Right cardiac atrium (tissue), 5 donors: ENCODE results near the gene IMMP2L. TPM values are rescaled to one million over a fixed set of nuclear protein-coding genes. Genes with fewer than 3 reads are reported as not detected.

Source experiments
- ATAC-seq, 2 donors: fragments of 200-7000 bp; cut with Tn5 transposase; one replicate each; pipeline versions ENCODE4 v1.8.0 to v1.9.1; 2020; ENCODE audit warnings: moderate library complexity in 2 of 2, mild to moderate bottlenecking in 1 of 2
- DNase-seq, 3 donors: peaks; one replicate each; pipeline ENCODE4 v3.0.0-alpha.2; 2020
- H3K27ac ChIP-seq: one replicate; pipeline ENCODE4 v1.5.1; 2013; ENCODE audit warnings: mild to moderate bottlenecking, low read length, control low read depth, moderate library complexity
- H3K27me3 ChIP-seq: one replicate; pipeline ENCODE4 v1.6.1; 2013; ENCODE audit not compliant: control insufficient read depth, insufficient read depth
- H3K4me1 ChIP-seq: one replicate; pipeline ENCODE4 v1.6.1; 2013; ENCODE audit warnings: low read length; ENCODE audit not compliant: control insufficient read depth, insufficient read depth
- H3K4me3 ChIP-seq: one replicate; pipeline ENCODE4 v1.5.1; 2013; ENCODE audit warnings: low read length, control low read depth
- H3K9me3 ChIP-seq: one replicate; pipeline ENCODE4 v1.6.1; 2013; ENCODE audit warnings: low read length; ENCODE audit not compliant: control insufficient read depth
- WGBS: extraction: QIAGEN DNeasy Blood & Tissue Kit; methylation state at CpG from one replicate; pipeline ENCODE4 v1.1.7; 2013; 5-methylcytosine and 5-hydroxymethylcytosine counted together
- intact Hi-C, 4 donors: fragments of 100-400 bp; cut with DNase I; formaldehyde crosslinking; loops; one replicate each; pipeline versions ENCODE4 v1.11.0 to v1.14.0; 2022 to 2023
- polyA plus RNA-seq: library from polyadenylated mRNA; stranded (reverse); fragments of 200-250 nt; gene quantifications from one replicate; pipeline ENCODE4 v1.2.3, GENCODE V29; 2013
- total RNA-seq, 4 donors: library from RNA; stranded (reverse); fragmentation: NEBNext Ultra II Directional; extraction: Animal tissue kit (Norgen Biotek cat#: 25700); gene quantifications; one replicate each; pipeline ENCODE4 v1.2.1, GENCODE V29; 2021
- donor health status: healthy with polysubstance abuse.
- donor health status: DM: no; HTN: yes; CAD: no.
- donor health status: DM: no; HTN: no; CAD: no.
- donor health status: DM: no; HTN: yes; CAD: no; lungs with severe emphysema.
- donor health status: DM: yes; HTN: yes; CAD: no.

IMMP2L gene
- total and polyA plus RNA-seq, 5 donors, result 6.6 to 16.2 (median 13.9) TPM

DNA sequence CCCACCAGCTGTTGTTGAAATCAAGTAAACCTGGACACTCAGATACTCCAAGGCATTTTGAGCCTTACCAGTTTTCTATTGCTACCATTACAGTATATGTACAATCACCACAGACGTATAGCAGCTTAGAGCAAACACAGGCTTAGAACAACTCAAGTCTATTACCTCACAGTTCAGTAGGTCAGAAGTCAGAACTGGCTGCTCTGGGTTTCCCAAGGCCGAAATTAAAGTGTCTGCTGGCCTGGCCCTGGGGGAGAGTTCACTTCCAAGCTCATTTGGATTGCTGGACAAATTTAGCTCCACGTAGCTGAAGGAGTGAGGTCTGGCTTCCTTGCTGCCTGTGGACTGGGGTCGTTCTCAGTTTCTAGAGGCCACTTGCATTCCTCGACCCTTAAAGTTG lies 731.5 kb downstream of the IMMP2L start:
- intact Hi-C loops, result no loop called here
- Histone ChIP-seq H3K4me3 (no peak overlapping the region), H3K27ac (no peak overlapping the region), H3K9me3 (no peaks in the 10 kb centered on the region), H3K4me1 (no peaks in the 10 kb centered on the region), H3K27me3 (no peaks in the 10 kb centered on the region)
- DNase-seq (peak in 2 of 3 donors; percentile 17 to 43), ATAC-seq (peak; percentile 40 to 72)
- 36% methylated on average over 5 of the region's 5 CpGs for WGBS

DNA sequence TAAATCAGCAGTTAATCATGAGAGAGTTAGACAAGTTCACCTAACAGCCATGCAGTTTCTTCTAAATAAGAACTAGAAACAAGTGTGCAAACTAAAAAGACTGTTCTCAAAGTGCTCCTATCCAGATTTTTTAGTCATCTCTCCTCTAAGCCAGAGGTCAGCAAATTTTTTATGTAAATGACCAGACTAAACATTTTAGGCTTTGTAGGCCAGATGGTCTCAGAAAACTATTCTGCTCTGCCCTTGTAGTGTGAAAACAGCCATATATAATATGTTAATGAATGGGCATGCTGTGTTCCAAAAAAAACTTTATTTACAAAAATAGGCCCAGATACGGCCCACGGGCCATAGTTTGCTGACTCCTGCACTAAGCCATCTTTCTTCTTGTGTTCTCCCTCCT lies 734.4 kb downstream of the IMMP2L start:
- no peak overlapping the region for H3K27ac ChIP-seq
- H3K4me3 ChIP-seq, result no peak overlapping the region
- WGBS, result 89% methylated on average over 2 of the region's 2 CpGs
- no peaks in the 10 kb centered on the region for H3K4me1 ChIP-seq
- ATAC-seq (no peak), DNase-seq (no peak)
- H3K27me3 ChIP-seq, result no peaks in the 10 kb centered on the region
- H3K9me3 ChIP-seq, result no peaks in the 10 kb centered on the region
- intact Hi-C loops, result no loop called here

DNA sequence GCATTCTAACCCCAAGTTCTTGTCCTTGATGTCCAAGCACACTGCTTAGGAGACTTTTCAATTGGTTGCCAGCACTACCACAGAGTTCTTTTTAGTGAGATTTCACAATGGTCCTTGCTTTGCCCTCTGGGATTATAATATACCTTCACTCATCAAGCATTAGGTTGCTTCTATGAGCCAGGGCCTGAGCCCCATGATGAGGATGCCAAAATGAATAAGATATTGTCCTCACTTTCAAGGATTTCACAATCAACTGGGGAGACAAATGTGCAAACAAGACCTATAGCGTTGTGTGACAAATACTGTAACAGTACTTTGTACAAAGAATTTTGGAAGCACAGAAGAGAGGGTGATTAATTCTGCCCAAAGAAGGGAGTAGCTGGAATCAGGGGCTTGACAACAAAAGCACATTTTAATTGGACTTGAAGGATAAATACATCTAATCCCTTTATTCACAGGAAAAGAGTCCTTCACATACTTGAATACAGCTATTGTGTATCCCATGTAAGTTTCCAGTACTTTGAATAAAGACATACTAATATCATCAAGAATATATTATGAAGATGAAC lies 734.9 kb downstream of the IMMP2L start:
- no peak for DNase-seq
- H3K27me3 ChIP-seq, result no peaks in the 10 kb centered on the region
- H3K4me1 ChIP-seq, result no peaks in the 10 kb centered on the region
- intact Hi-C loops, result no loop called here
- no peak for ATAC-seq
- 76% methylated on average over 1 of the region's 1 CpG for WGBS
- H3K27ac ChIP-seq, result no peak overlapping the region
- no peaks in the 10 kb centered on the region for H3K9me3 ChIP-seq
- no peak overlapping the region for H3K4me3 ChIP-seq

DNA sequence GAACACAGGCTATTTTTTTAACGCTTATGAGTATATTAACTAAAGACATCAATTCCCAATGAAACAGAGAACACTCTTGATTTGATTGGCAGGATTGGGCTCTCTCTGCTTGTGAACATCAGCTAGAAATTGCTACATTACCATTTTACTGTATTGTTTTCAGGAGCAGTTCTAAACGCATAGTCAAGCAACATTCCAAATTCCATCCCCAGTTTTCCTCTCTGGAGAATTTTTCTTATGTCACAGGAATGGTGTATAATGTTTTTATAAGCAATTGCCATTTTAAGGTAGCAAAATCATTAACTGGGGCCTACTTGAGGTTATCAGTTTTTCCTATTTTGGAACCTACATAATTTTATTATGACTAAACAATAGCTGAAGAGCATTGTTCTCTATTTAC lies 748.3 kb downstream of the IMMP2L start:
- Histone ChIP-seq H3K9me3 (no peaks in the 10 kb centered on the region), H3K4me3 (no peak overlapping the region), H3K27me3 (no peaks in the 10 kb centered on the region), H3K27ac (no peak overlapping the region), H3K4me1 (no peaks in the 10 kb centered on the region)
- intact Hi-C loops, result no loop called here
- DNase-seq (no peak), ATAC-seq (no peak)
- WGBS, result 54% methylated on average over 2 of the region's 2 CpGs

DNA sequence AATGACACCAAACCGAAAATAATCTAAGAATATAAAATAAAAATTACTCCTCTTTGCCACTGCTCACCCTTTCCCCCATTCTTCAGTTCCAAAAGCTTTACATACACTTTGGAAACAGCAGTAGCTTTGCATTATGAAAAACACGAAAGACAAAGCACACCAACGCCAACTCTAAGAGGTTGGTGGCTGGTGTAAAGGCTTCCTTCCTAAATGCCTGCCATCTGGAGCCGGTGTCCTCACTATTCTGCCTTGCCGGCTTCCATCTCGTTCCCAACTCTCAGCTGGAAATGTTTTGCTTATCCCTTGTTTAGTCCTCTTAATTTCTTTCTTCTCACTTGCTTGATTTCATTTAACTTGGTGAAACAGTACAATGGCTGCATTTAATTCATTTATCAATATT lies 752.5 kb downstream of the IMMP2L start:
- Histone ChIP-seq H3K9me3 (no peaks in the 10 kb centered on the region), H3K4me3 (no peak overlapping the region), H3K27ac (no peak overlapping the region), H3K4me1 (no peaks in the 10 kb centered on the region), H3K27me3 (no peaks in the 10 kb centered on the region)
- no peak for ATAC-seq
- intact Hi-C loops, result no loop called here
- WGBS, result 94% methylated on average over 6 of the region's 6 CpGs
- no peak for DNase-seq

DNA sequence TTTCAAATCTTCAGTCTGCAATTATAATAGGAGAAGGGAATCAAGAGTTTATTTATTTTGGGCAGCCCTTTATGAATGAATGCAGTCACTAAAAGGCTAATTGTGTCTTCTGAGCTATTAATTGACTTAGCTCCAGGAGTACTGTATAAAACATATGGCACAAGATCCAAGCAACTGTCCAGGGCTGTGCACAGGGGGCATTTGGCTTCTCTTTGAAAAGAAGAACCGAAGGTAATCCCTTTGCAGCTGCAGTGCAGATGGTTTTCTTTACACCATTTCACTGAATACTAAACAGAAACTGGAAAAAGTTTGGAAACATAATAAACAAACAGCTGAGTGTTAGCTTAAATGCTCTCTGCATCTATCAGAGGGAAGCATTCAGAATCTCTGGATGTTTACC lies 753.9 kb downstream of the IMMP2L start:
- intact Hi-C loops, result no loop called here
- no peaks in the 10 kb centered on the region for H3K4me1 ChIP-seq
- no peak for DNase-seq
- no peak overlapping the region for H3K4me3 ChIP-seq
- no peak overlapping the region for H3K27ac ChIP-seq
- no peak for ATAC-seq
- WGBS, result 85% methylated on average over 1 of the region's 1 CpG
- H3K27me3 ChIP-seq, result no peaks in the 10 kb centered on the region
- H3K9me3 ChIP-seq, result no peaks in the 10 kb centered on the region

DNA sequence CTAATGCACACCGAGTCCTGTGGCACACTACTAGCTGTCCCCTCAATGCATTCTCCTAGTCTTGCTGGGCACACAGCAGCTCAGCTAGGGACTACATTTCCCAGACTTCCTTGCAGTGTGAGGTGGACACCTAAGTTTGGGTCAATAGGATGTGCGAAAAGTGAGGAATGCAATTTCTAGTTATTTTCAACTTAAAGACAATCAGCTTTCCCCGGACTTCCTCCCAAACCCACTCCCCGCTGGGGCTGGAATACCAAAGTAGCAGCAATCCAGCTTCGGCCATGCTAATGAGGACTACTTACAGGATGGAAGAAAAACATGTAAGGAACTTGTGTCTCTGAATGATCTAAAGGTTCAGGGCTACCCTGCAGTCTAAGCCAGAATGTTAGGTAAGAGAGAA lies 757.8 kb downstream of the IMMP2L start:
- 80% methylated on average over 5 of the region's 5 CpGs for WGBS
- Histone ChIP-seq H3K4me1 (no peaks in the 10 kb centered on the region), H3K27ac (no peak overlapping the region), H3K27me3 (no peaks in the 10 kb centered on the region), H3K9me3 (no peaks in the 10 kb centered on the region), H3K4me3 (no peak overlapping the region)
- ATAC-seq (no peak), DNase-seq (no peak)
- intact Hi-C loops, result no loop called here

DNA sequence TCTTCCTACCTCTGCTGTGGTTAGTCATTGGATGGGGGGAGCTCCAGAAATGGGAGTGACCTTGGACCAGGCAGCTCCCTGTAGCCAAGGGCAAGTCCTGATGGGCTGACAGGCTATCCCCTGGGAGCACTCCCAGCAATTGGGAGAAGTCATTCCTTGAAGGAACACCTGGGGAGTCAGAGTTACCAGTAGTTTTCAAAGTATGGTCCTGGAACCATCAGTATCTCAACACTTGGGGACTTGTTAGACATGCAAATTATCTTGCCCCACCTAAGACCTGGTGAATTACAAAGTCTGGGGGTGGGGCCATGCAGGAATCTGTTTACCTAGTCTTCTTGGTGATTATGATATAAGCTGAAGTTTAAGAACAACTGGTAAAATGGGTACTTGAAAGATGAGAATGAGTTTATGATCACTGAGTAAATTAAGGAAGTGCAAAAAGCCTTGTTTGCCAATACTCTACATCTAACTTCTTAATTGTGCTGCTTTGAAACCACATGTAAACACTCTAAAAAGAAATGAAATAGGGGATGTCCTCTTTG lies 758.6 kb downstream of the IMMP2L start:
- Histone ChIP-seq H3K27me3 (no peaks in the 10 kb centered on the region), H3K27ac (no peak overlapping the region), H3K4me3 (no peak overlapping the region), H3K4me1 (no peaks in the 10 kb centered on the region), H3K9me3 (no peaks in the 10 kb centered on the region)
- DNase-seq (no peak), ATAC-seq (no peak)
- intact Hi-C loops, result no loop called here

DNA sequence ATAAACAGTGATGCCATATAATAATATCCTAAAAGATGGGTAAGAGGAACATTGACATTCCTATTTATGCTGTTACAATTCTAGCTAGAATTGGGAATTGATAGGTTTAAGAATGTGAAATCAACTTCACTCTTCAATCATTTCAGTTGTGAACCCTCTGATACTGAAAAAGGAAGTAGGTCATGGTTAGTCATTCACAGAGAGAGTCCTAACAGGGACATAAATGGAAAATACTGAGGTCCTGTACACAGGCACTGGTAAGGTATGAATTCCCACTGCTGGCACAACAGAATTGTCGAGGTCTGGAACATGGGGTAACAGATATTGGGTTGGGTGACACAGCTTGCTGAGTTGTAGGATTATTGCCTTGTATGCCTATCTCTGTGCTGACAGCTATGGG lies 760.8 kb downstream of the IMMP2L start:
- Histone ChIP-seq H3K9me3 (no peaks in the 10 kb centered on the region), H3K27ac (no peak overlapping the region), H3K4me1 (no peaks in the 10 kb centered on the region), H3K27me3 (no peaks in the 10 kb centered on the region), H3K4me3 (no peak overlapping the region)
- WGBS, result 83% methylated on average over 1 of the region's 1 CpG
- intact Hi-C loops, result no loop called here
- DNase-seq (no peak), ATAC-seq (no peak)

DNA sequence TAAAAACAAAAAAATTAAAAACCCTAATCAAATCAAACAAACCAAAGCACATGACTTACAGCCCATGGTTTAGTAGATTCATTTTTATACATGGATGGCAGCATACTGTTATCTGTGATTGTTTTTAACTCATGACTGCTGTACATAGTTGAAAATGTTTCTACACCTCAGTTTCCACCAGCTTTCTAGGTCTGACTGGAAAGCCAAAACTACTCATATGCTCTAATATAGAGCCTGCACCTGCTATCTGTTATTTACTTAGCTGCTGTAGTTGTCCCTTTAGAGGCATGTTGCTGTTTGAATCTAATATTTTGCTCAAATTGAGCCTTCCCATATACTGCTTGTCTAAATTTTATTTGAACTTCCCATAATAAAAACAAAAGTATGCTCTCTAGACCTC lies 761.3 kb downstream of the IMMP2L start:
- H3K4me1 ChIP-seq, result no peaks in the 10 kb centered on the region
- H3K27me3 ChIP-seq, result no peaks in the 10 kb centered on the region
- no peak overlapping the region for H3K27ac ChIP-seq
- ATAC-seq (no peak), DNase-seq (no peak)
- no peak overlapping the region for H3K4me3 ChIP-seq
- intact Hi-C loops, result no loop called here
- H3K9me3 ChIP-seq, result no peaks in the 10 kb centered on the region

DNA sequence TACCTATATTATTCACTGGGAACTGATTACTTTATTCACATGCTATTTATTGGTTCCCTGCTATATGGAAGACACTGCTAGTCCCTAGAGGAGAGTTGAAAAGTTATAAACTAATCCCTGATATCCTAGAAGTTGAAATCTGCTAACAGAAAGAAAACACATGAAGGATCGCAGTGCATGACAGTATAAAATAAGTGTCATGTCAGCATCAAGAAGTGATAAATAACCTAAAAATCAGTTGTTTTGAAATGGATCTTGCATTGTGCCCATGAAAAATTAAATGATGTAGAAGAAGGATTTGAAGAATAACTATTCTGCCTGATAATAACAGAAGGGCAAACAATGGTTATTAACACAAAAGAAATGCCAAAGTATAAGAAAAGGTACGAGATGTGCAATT lies 764.6 kb downstream of the IMMP2L start:
- Histone ChIP-seq H3K9me3 (no peaks in the 10 kb centered on the region), H3K27ac (no peak overlapping the region), H3K27me3 (no peaks in the 10 kb centered on the region), H3K4me1 (no peaks in the 10 kb centered on the region), H3K4me3 (no peak overlapping the region)
- no peak for ATAC-seq
- intact Hi-C loops, result no loop called here
- DNase-seq, result no peak
- WGBS, result 93% methylated on average over 2 of the region's 2 CpGs

DNA sequence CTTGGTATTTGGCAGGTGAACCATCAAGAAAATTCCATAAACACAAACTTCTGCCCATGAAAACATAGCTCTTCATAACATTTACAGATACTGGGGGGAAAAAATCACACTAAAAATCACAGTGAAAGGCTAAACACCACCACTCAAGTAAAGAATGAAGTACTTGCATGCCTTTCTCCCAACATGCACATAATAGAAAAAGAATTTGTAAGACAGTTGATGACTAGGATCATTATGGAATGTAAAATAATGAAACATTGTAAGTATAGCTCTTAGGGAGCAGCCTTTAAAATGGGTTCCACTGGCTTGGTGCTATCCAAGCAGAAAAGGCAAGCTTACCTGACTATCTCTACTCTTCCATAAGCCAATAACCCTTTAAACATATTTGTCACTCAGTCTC lies 771.3 kb downstream of the IMMP2L start:
- Histone ChIP-seq H3K4me3 (no peak overlapping the region), H3K27me3 (no peaks in the 10 kb centered on the region), H3K4me1 (no peaks in the 10 kb centered on the region), H3K9me3 (no peaks in the 10 kb centered on the region), H3K27ac (no peak overlapping the region)
- ATAC-seq, result no peak
- no peak for DNase-seq
- intact Hi-C loops, result no loop called here
